Upper lobe of left lung (tissue), 4 donors: ENCODE measurements around the gene KCNE4.

Experiments
- EP300 ChIP-seq, 4 donors: sonication (generic); formaldehyde crosslinking; IDR thresholded peaks; one replicate each; pipeline ENCODE4 v1.5.1; 2017; ENCODE audit warnings: antibody characterized with exemption in 4 of 4, control low read depth in 2 of 4
- POLR2A ChIP-seq, 4 donors: fragments of 450-650 bp; IDR thresholded peaks; one replicate each; pipeline ENCODE4 v1.5.1; 2016 to 2017; ENCODE audit warnings: antibody characterized with exemption in 4 of 4, mild to moderate bottlenecking in 2 of 4
- POLR2AphosphoS5 ChIP-seq, 2 donors: sonication (generic); formaldehyde crosslinking; IDR thresholded peaks; one replicate each; pipeline ENCODE4 v1.5.1; 2017; ENCODE audit warnings: antibody characterized with exemption in 2 of 2
- TF ChIP-seq, protein P1 (sequence below), 6 experiments: fragments of 450-650 bp in 4 of 6; fragments of 200-600 bp in 2 of 6; sonication (generic) in 2 of 6; IDR thresholded peaks; one replicate each; pipeline ENCODE4 v1.5.1; 2016 to 2019; ENCODE audit warnings: antibody characterized with exemption in 6 of 6

DNA sequence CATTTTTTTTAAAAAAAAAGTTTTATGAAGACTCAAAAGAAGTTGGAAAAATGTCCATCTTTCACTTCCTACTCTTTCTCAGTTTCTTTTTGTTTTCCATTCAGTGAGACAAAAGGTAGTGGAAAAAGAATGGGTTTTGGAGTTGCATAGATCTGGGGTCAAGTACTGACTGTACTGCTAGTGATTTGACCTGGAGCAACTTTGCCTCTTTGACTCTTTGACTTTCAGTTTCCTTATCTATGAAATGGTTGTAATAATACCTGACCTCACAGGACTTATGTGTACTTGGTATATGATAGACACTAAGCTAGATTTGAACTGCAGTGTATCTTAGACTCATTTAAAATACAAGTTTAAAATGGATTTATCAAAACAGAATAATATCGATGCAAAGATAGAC, 3.5 kb upstream of the KCNE4 start:
- TF ChIP-seq, protein P1, sequence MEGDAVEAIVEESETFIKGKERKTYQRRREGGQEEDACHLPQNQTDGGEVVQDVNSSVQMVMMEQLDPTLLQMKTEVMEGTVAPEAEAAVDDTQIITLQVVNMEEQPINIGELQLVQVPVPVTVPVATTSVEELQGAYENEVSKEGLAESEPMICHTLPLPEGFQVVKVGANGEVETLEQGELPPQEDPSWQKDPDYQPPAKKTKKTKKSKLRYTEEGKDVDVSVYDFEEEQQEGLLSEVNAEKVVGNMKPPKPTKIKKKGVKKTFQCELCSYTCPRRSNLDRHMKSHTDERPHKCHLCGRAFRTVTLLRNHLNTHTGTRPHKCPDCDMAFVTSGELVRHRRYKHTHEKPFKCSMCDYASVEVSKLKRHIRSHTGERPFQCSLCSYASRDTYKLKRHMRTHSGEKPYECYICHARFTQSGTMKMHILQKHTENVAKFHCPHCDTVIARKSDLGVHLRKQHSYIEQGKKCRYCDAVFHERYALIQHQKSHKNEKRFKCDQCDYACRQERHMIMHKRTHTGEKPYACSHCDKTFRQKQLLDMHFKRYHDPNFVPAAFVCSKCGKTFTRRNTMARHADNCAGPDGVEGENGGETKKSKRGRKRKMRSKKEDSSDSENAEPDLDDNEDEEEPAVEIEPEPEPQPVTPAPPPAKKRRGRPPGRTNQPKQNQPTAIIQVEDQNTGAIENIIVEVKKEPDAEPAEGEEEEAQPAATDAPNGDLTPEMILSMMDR (IDR thresholded peaks at IDR 0.05) = no peak
- TF ChIP-seq EP300 (IDR thresholded peaks at IDR 0.05) (no peak), POLR2A (IDR thresholded peaks at IDR 0.05) (no peak), POLR2AphosphoS5 (IDR thresholded peaks at IDR 0.05) (no peak)
